Measurements from ENCODE around the gene DNM1L.

DNM1L gene

GRCh38 chr12:32662665-32663064, 16.4 kb upstream of the DNM1L start:
- Histone ChIP-seq H3K36me3 (ENCODE audit: control insufficient read depth, insufficient read depth, low read length) (no peaks in the 10 kb centered on the region), H3K4me2 (ENCODE audit: low read length) (no peak overlapping the region), H3K4me3 (ENCODE audit: low read depth, low read length) (no peak overlapping the region), H3K4me1 (no peaks in the 10 kb centered on the region), H2AFZ (no peak overlapping the region), H3K27ac (no peak overlapping the region), H3K79me2 (no peaks in the 10 kb centered on the region), H3K9ac (no peak overlapping the region), H3K27me3 (ENCODE audit: control insufficient read depth, insufficient read depth, low read length) (no peaks in the 10 kb centered on the region), H3K9me3 (ENCODE audit: control insufficient read depth, low read length) (no peaks in the 10 kb centered on the region)
- TF ChIP-seq CTCF (IDR thresholded peaks at IDR 0.05): no peak

- Histone ChIP-seq H3K9me3 (ENCODE audit: control insufficient read depth, low read length) (no peaks in the 10 kb centered on the region), H3K9ac (no peak overlapping the region), H3K27me3 (ENCODE audit: control insufficient read depth, insufficient read depth, low read length) (no peaks in the 10 kb centered on the region), H2AFZ (no peak overlapping the region), H3K36me3 (ENCODE audit: control insufficient read depth, insufficient read depth, low read length) (no peaks in the 10 kb centered on the region), H3K27ac (no peak overlapping the region), H3K79me2 (no peaks in the 10 kb centered on the region), H3K4me2 (ENCODE audit: low read length) (no peak overlapping the region), H3K4me3 (ENCODE audit: low read depth, low read length) (no peak overlapping the region), H3K4me1 (no peaks in the 10 kb centered on the region)
- TF ChIP-seq CTCF (IDR thresholded peaks at IDR 0.05): no peak
Measured at GRCh38 chr12:32666018-32666417, 13.1 kb upstream of the DNM1L start.

GRCh38 chr12:32669584-32669983, 9.5 kb upstream of the DNM1L start:
- H3K9me3 ChIP-seq (ENCODE audit: control insufficient read depth, low read length): no peaks in the 10 kb centered on the region
- H3K36me3 ChIP-seq (ENCODE audit: control insufficient read depth, insufficient read depth, low read length): no peaks in the 10 kb centered on the region
- TF ChIP-seq CTCF (IDR thresholded peaks at IDR 0.05): no peak
- H3K4me3 ChIP-seq (ENCODE audit: low read depth, low read length): no peak overlapping the region
- no peak overlapping the region for H2AFZ ChIP-seq
- no peak overlapping the region for H3K4me2 ChIP-seq (ENCODE audit: low read length)
- H3K27me3 ChIP-seq (ENCODE audit: control insufficient read depth, insufficient read depth, low read length): no peaks in the 10 kb centered on the region
- H3K4me1 ChIP-seq: no peaks in the 10 kb centered on the region
- no peak overlapping the region for H3K27ac ChIP-seq
- H3K9ac ChIP-seq: no peak overlapping the region
- H3K79me2 ChIP-seq: no peaks in the 10 kb centered on the region

- no peak overlapping the region for H3K9ac ChIP-seq
- no peak overlapping the region for H3K4me2 ChIP-seq (ENCODE audit: low read length)
- no peaks in the 10 kb centered on the region for H3K9me3 ChIP-seq (ENCODE audit: control insufficient read depth, low read length)
- peak; percentile 44 for TF ChIP-seq CTCF (IDR thresholded peaks at IDR 0.05)
- H3K27ac ChIP-seq: no peak overlapping the region
- H3K4me1 ChIP-seq: no peaks in the 10 kb centered on the region
- no peaks in the 10 kb centered on the region for H3K27me3 ChIP-seq (ENCODE audit: control insufficient read depth, insufficient read depth, low read length)
- no peaks in the 10 kb centered on the region for H3K36me3 ChIP-seq (ENCODE audit: control insufficient read depth, insufficient read depth, low read length)
- H3K79me2 ChIP-seq: no peaks in the 10 kb centered on the region
- H3K4me3 ChIP-seq (ENCODE audit: low read depth, low read length): no peak overlapping the region
- no peak overlapping the region for H2AFZ ChIP-seq
Measured at GRCh38 chr12:32671930-32672780, 6.9 kb upstream of the DNM1L start.

GRCh38 chr12:32679920-32680237, 778 bp downstream of the DNM1L start:
- Histone ChIP-seq H3K27ac (peak overlapping the region; percentile 91), H3K36me3 (ENCODE audit: control insufficient read depth, insufficient read depth, low read length) (no peaks in the 10 kb centered on the region), H3K9me3 (ENCODE audit: control insufficient read depth, low read length) (no peaks in the 10 kb centered on the region), H3K9ac (peak overlapping the region; percentile 84), H3K4me2 (ENCODE audit: low read length) (peak overlapping the region; percentile 62), H3K27me3 (ENCODE audit: control insufficient read depth, insufficient read depth, low read length) (no peaks in the 10 kb centered on the region), H2AFZ (peak overlapping the region; percentile 85), H3K4me3 (ENCODE audit: low read depth, low read length) (peak overlapping the region; percentile 68), H3K79me2 (peaks cover 29% of the 10 kb centered on the region), H3K4me1 (no peaks in the 10 kb centered on the region)
- TF ChIP-seq CTCF (IDR thresholded peaks at IDR 0.05): no peak

All from parathyroid adenoma (tissue), 2 donors.